HAP-1 (cell line): ENCODE data around the gene TRIM62.
"Not testable (repeated sequence)": the region's sequence is repeated elsewhere in the genome, so short reads cannot be mapped to it uniquely, and the experiment has no call there.

Experiments used
- DNase-seq, 2 experiments: peaks; one replicate each; pipeline ENCODE4 v3.0.0-alpha.2; 2016 to 2020; ENCODE audit warnings: low spot score in 2 of 2
- H3K27me3 ChIP-seq: fragments of 250-450 bp; sonication (Bioruptor Pico); 2 replicates; pipeline ENCODE4 v1.5.1; 2020; ENCODE audit warnings: low read depth, mild to moderate bottlenecking, moderate library complexity
- H3K36me3 ChIP-seq: fragments of 250-450 bp; sonication (Bioruptor Pico); replicated peaks from 2 replicates; pipeline ENCODE4 v1.5.1; 2020; ENCODE audit warnings: mild to moderate bottlenecking
- H3K4me1 ChIP-seq: fragments of 250-450 bp; sonication (Bioruptor Pico); 2 replicates; pipeline ENCODE4 v1.5.1; 2020; ENCODE audit warnings: mild to moderate bottlenecking
- H3K4me3 ChIP-seq: fragments of 250-450 bp; sonication (Bioruptor Pico); 2 replicates; pipeline ENCODE4 v1.5.1; 2020; ENCODE audit warnings: mild to moderate bottlenecking, moderate library complexity
- H3K9me3 ChIP-seq: fragments of 250-450 bp; sonication (Bioruptor Pico); 2 replicates; pipeline ENCODE4 v1.5.1; 2020; ENCODE audit warnings: mild to moderate bottlenecking, moderate library complexity
- in situ Hi-C: fragments of 300-500 bp; cut with MboI; formaldehyde crosslinking; loops from 3 replicates; pipeline ENCODE4 v1.14.3; 2020; ENCODE audit warnings: low sequenced_read_pairs, inconsistent platforms, mixed read lengths

Gene TRIM62

GRCh38 chr1:33127001-33127823, 54.6 kb downstream of the TRIM62 start:
- Histone ChIP-seq H3K4me3 (peak overlapping the region; percentile 59), H3K27me3 (no peaks in the 10 kb centered on the region), H3K4me1 (peaks cover 12% of the 10 kb centered on the region), H3K36me3 (0 out of 2 replicates have a peak, but pooled peaks cover 5% of the 10 kb centered on the region), H3K9me3 (no peaks in the 10 kb centered on the region)
- peak; percentile 99 for DNase-seq
- in situ Hi-C loops, result loop anchor here (25.0 kb wide), 1 partner anchor 485 kb away; no protein-coding TSS in a partner anchor

DNA sequence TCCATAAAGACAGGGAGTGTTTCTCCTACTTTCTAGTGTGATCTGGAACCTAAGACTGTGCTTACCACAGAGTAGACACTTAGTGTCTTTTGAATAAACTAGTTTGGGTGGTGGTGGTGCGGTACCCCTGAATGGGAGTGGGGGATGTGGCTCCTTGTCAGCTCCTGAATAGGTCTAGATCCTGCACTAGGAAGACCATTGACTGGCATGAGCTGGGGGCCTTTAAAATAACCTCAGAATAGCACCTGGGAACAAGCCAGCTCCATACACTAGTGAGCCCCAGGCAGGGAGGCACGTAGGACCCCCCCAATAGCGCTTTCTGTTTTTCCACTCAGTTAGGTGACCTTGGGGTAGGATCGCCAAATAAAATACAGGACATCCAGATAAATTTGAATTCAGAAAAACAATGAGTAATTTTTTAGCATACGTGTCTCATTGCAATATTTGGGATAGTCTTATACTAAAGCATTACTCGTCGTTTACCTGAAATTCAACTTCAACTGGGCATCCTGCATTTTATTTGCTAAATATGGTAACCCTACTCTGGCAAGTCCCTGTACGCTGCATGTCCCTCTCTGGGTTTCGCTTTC, 55.3 kb downstream of the TRIM62 start:
- H3K27me3 ChIP-seq, result no peaks in the 10 kb centered on the region
- no peak for DNase-seq
- in situ Hi-C loops, result loop anchor here (25.0 kb wide), 1 partner anchor 486 kb away; no protein-coding TSS in a partner anchor
- peak overlapping the region; percentile 59 for H3K4me3 ChIP-seq
- H3K36me3 ChIP-seq, result 0 out of 2 replicates have a peak, but pooled peaks cover 5% of the 10 kb centered on the region
- no peaks in the 10 kb centered on the region for H3K9me3 ChIP-seq
- H3K4me1 ChIP-seq, result peaks cover 12% of the 10 kb centered on the region

DNA sequence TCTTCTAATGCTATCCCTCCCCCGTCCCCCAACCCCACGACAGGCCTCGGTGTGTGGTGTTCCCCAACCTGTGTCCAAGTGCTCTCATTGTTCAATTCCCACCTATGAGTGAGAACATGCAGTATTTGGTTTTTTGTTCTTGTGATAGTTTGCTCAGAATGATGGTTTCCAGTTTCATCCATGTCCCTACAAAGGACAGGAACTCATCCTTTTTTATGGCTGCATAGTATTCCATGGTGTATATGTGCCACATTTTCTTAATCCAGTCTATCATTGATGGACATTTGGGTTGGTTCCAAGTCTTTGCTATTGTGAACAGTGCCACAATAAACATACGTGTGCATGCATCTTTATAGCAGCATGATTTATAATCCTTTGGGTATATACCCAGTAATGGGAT, 57.2 kb downstream of the TRIM62 start:
- H3K4me3 ChIP-seq, H3K36me3 ChIP-seq, H3K9me3 ChIP-seq, DNase-seq, H3K27me3 ChIP-seq: not testable (repeated sequence)
- in situ Hi-C loops, result loop anchor here (25.0 kb wide), 1 partner anchor 488 kb away; no protein-coding TSS in a partner anchor
- H3K4me1 ChIP-seq, result peaks cover 12% of the 10 kb centered on the region

DNA sequence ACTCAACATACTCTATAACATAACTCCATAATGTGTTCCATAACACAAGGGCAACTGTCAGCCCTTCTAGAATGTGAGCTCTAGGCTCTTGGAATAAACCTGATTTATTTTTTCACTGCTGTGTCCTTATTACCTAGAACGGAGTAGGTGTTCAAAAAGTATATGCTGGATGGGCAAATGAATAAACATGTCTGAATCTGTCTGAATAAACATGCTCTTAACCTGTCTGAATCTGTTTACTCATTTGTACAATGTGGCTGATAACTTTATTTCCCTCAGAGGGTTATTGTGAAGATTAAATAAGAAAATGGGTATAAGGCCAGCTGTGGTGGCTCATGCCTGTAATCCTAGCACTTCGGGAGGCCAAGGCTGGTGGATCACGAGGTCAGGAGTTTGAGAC, 58.6 kb downstream of the TRIM62 start:
- no peaks in the 10 kb centered on the region for H3K27me3 ChIP-seq
- DNase-seq, result no peak
- H3K4me1 ChIP-seq, result peaks cover 9% of the 10 kb centered on the region
- 0 out of 2 replicates have a peak, but pooled peaks cover 5% of the 10 kb centered on the region for H3K36me3 ChIP-seq
- H3K9me3 ChIP-seq, result no peaks in the 10 kb centered on the region
- in situ Hi-C loops, result no loop called here
- H3K4me3 ChIP-seq, result no peak overlapping the region

GRCh38 chr1:33122483-33123178, 59.2 kb downstream of the TRIM62 start:
- H3K4me1 ChIP-seq, result peaks cover 8% of the 10 kb centered on the region
- DNase-seq, result no peak
- no peak overlapping the region for H3K4me3 ChIP-seq
- H3K27me3 ChIP-seq, result no peaks in the 10 kb centered on the region
- H3K9me3 ChIP-seq, result no peaks in the 10 kb centered on the region
- in situ Hi-C loops, result no loop called here
- H3K36me3 ChIP-seq, result 0 out of 2 replicates have a peak, but pooled peaks cover 5% of the 10 kb centered on the region

- in situ Hi-C loops, result no loop called here
- no peaks in the 10 kb centered on the region for H3K9me3 ChIP-seq
- peaks cover 8% of the 10 kb centered on the region for H3K4me1 ChIP-seq
- no peak for DNase-seq
- 0 out of 2 replicates have a peak, but pooled peaks cover 5% of the 10 kb centered on the region for H3K36me3 ChIP-seq
- no peak overlapping the region for H3K4me3 ChIP-seq
- H3K27me3 ChIP-seq, result no peaks in the 10 kb centered on the region
These were observed 60.1 kb downstream of the TRIM62 start for GRCh38 chr1:33121728-33122127.

DNA sequence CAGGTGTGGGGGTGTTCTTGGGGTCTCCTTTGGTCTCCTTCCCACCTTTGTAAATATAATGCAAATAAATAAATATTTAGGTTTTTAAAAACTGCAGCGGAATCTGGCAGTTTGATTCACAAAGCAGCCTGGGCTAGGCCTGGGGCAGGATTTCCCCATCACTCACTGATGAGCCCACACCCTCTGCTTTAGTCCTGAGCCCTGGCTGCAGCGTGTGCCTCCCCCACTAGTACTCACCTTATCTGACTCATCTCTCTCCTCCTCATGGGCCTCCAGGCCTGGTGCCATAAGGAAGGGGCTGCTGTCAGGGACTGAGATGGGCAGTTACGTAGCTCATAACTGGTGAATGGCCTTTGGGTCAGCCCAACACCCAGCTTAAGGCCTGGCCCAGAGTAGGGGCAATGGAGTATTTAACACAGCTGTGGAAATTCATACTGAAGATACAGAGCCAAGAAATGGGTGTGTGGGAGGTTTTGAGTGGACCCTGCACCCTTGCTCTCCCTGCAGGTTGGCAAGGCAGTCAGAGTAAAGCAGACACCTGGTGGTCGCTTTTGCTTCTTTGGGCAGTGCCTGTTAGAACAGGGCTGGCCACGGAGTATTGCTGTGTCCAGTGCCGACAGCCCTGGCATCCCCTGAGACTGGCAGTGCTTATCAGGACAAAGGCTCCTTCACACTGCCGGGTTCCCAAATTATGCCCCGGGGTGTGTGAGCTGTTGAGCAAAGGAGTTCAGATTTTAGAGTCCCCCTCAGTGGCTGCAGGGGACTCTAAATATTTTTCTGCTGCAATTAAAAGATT, 61.2 kb downstream of the TRIM62 start:
- no peaks in the 10 kb centered on the region for H3K9me3 ChIP-seq
- in situ Hi-C loops, result no loop called here
- H3K4me3 ChIP-seq, result no peak overlapping the region
- no peak for DNase-seq
- 0 out of 2 replicates have a peak, but pooled peaks cover 5% of the 10 kb centered on the region for H3K36me3 ChIP-seq
- no peaks in the 10 kb centered on the region for H3K27me3 ChIP-seq
- H3K4me1 ChIP-seq, result no peaks in the 10 kb centered on the region

DNA sequence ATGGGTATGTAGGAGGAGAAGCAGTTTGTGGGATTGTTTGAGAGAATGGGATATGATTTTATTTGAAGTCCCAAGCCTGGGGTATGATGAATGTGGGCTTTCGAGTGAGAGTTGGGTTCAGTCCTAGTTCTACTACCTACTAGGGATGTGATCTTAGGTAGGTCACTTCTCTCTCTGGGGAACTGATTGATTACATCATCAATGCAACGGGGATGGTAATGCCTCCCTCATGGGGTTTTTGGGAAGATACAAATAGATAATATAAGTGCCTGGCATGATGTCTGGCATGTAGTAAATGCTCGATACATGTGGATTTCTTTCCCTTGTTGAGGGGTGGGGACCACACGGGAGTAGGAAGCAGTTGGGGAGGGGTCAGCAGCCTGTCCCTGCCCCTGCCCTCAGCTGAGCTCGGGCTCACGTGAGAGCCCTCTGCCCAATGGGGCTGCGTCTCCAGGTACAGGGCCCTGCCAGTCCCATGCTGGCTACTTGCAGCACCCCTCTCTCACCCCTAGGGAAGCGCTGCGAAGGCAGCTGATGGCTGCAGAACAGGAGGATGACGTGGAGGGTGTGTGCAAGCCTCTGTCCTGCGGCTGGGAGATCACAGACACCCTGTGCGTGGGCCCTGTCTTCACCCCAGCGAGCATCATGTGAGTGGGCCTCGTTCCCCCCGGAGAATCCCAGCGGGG, 62.2 kb downstream of the TRIM62 start:
- H3K4me1 ChIP-seq, result no peaks in the 10 kb centered on the region
- DNase-seq, result no peak

GRCh38 chr1:33119050-33119449, 62.8 kb downstream of the TRIM62 start:
- no peaks in the 10 kb centered on the region for H3K27me3 ChIP-seq
- in situ Hi-C loops, result no loop called here
- no peak for DNase-seq
- no peaks in the 10 kb centered on the region for H3K4me1 ChIP-seq
- no peaks in the 10 kb centered on the region for H3K36me3 ChIP-seq
- H3K4me3 ChIP-seq, result no peak overlapping the region
- H3K9me3 ChIP-seq, result no peaks in the 10 kb centered on the region

More for the DNA sequence above, 62.2 kb downstream of the TRIM62 start:
- Histone ChIP-seq H3K4me3 (no peak overlapping the region), H3K9me3 (no peaks in the 10 kb centered on the region), H3K36me3 (no peaks in the 10 kb centered on the region), H3K27me3 (no peaks in the 10 kb centered on the region)
- in situ Hi-C loops, result no loop called here

DNA sequence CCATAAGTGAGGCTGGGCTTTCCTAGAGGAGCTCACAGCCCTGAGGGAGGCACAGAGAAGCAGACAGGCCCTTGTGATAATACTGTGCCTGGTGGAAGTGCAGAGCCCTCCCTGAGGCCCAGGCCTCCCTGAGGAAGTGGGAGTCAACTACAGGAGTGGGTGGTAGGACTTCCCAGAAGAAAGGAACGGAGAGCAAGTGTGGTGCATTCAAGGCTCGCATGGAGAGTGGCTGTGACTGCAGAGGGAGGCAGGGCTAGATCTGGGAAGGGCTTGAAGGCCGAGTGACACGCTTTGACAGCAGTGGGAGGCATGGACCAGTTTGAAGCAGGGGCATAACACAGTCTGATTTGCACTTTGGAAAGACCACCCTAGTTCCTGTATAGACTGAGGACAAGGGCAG, 63.6 kb downstream of the TRIM62 start:
- Histone ChIP-seq H3K4me1 (no peaks in the 10 kb centered on the region), H3K9me3 (no peaks in the 10 kb centered on the region), H3K27me3 (no peaks in the 10 kb centered on the region), H3K4me3 (no peak overlapping the region), H3K36me3 (no peaks in the 10 kb centered on the region)
- no peak for DNase-seq
- in situ Hi-C loops, result no loop called here

DNA sequence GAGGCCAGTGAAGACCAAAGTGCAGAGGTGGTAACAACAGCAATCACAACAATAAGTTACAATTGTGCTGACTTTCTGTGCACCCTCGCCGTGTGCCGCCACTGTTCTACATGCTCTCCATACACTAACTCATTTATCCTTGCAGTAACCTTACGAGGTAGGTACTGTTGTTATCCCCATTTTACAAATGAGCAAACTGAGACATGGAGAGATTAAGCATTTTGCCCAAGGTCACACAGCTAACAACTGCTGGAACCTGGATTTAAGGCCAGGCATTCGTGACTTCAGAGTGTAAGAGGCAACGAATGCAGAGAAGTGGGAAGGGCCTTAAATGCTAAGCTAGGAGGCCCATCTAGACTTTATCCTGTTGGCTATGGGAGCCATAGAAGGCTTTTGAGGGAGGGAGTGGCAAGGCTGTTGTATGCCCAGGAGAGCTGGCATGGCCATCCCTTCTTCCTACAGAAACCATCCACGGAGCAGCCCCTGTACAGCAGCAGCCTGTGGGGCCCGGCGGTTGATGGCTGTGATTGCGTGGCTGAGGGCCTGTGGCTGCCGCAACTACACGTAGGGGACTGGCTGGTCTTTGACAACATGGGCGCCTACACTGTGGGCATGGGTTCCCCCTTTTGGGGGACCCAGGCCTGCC, 64.3 kb downstream of the TRIM62 start:
- no peaks in the 10 kb centered on the region for H3K9me3 ChIP-seq
- no peaks in the 10 kb centered on the region for H3K36me3 ChIP-seq
- no peak for DNase-seq
- no peak overlapping the region for H3K4me3 ChIP-seq
- no peaks in the 10 kb centered on the region for H3K27me3 ChIP-seq
- in situ Hi-C loops, result no loop called here
- no peaks in the 10 kb centered on the region for H3K4me1 ChIP-seq

- H3K36me3 ChIP-seq, result no peaks in the 10 kb centered on the region
- in situ Hi-C loops, result no loop called here
- no peaks in the 10 kb centered on the region for H3K27me3 ChIP-seq
- H3K4me1 ChIP-seq, result no peaks in the 10 kb centered on the region
- DNase-seq, result no peak
- H3K9me3 ChIP-seq, result peaks cover 8% of the 10 kb centered on the region; the same call in 1 of the 2 replicates
- H3K4me3 ChIP-seq, result no peak overlapping the region
These were observed 69.9 kb downstream of the TRIM62 start for GRCh38 chr1:33111965-33112364.
